ENCODE measurements around the gene MRE11. TPM values are rescaled to one million over a fixed set of nuclear protein-coding genes. Genes with fewer than 3 reads are reported as not detected.

Gene MRE11
- polyA plus RNA-seq, 1 of the 3 experiments (the other 2 are of a cell fraction), result 2.8 TPM

DNA sequence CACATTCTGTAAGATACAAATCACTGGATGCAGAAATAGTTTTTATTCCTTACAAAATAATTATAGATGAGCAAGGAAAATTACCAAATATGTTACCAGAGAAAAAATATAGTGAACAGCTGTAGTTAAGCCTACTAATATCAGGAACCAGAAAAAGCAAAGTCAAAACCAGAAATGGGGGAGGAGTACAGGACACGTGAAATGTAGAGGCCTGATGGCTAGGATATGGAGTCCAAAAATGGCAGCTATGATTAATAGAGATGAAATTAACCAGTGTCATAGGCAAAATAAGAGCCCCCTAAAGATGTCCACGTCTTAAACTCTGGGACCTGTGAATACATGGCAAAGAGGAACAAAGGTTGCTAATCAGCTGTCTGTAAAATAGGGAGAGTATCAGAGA is 34.1 kb downstream of the MRE11 start (continued):
- TF ChIP-seq USF2 (IDR thresholded peaks at IDR 0.05; ENCODE audit: borderline replicate concordance, low read depth, low read length) (no peak), FOXM1 (IDR thresholded peaks at IDR 0.05; ENCODE audit: low read depth) (no peak), FOXJ3 (CRISPR knock-in tag; IDR thresholded peaks at IDR 0.05) (no peak), MXI1 (IDR thresholded peaks at IDR 0.05; ENCODE audit: low read depth, low read length) (no peak)

GRCh38 chr11:94457118-94458029 is 36.3 kb downstream of the MRE11 start:
- ChIA-PET POLR2A (no interaction called here), CTCF (no interaction called here)
- no peaks in the 10 kb centered on the region for H3K9me2 ChIP-seq
- H3K79me2 ChIP-seq (ENCODE audit: insufficient read depth), result no peaks in the 10 kb centered on the region
- H3K27ac ChIP-seq (ENCODE audit: low read depth in 2 of 2, low read length in 1 of 2), result no peak overlapping the region
- H3K9ac ChIP-seq, result no peak overlapping the region
- H3K4me1 ChIP-seq (ENCODE audit: control insufficient read depth in 1 of 2, insufficient read depth in 2 of 2, low read depth in 1 of 2, low read length in 1 of 2), result no peaks in the 10 kb centered on the region
- no peak overlapping the region for H3K4me2 ChIP-seq
- H3K27me3 ChIP-seq (ENCODE audit: insufficient read depth), result no peaks in the 10 kb centered on the region
- 67% methylated on average over 4 of the region's 4 CpGs for WGBS (ENCODE audit: low lambda C conversion rate)
- H3K4me3 ChIP-seq (ENCODE audit: low read depth in 2 of 2, low read length in 1 of 2), result no peak overlapping the region
- no peaks in the 10 kb centered on the region for H4K20me1 ChIP-seq (ENCODE audit: insufficient read depth)
- no peaks in the 10 kb centered on the region for H3K9me3 ChIP-seq
- DNase-seq, result no peak
- H3K36me3 ChIP-seq (replicated peaks in 1 of 2; ENCODE audit: control insufficient read depth in 1 of 2, insufficient read depth in 2 of 2, low read length in 1 of 2), result peaks cover 26 to 33% of the 10 kb centered on the region in 2 experiments
- no peak for TF ChIP-seq GABPA (IDR thresholded peaks at IDR 0.05; ENCODE audit: low read depth)
- TF ChIP-seq USF2 (IDR thresholded peaks at IDR 0.05; ENCODE audit: borderline replicate concordance, low read depth, low read length), result no peak
- TF ChIP-seq ELF1 (IDR thresholded peaks at IDR 0.05), result no peak
- TF ChIP-seq MAX (IDR thresholded peaks at IDR 0.05; ENCODE audit: low read depth), result no peak
- TF ChIP-seq, protein P1, sequence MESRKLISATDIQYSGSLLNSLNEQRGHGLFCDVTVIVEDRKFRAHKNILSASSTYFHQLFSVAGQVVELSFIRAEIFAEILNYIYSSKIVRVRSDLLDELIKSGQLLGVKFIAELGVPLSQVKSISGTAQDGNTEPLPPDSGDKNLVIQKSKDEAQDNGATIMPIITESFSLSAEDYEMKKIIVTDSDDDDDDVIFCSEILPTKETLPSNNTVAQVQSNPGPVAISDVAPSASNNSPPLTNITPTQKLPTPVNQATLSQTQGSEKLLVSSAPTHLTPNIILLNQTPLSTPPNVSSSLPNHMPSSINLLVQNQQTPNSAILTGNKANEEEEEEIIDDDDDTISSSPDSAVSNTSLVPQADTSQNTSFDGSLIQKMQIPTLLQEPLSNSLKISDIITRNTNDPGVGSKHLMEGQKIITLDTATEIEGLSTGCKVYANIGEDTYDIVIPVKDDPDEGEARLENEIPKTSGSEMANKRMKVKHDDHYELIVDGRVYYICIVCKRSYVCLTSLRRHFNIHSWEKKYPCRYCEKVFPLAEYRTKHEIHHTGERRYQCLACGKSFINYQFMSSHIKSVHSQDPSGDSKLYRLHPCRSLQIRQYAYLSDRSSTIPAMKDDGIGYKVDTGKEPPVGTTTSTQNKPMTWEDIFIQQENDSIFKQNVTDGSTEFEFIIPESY (IDR thresholded peaks at IDR 0.05; ENCODE audit: borderline replicate concordance, low read depth), result no peak
- TF ChIP-seq REST (IDR thresholded peaks at IDR 0.05; ENCODE audit: low read depth, low read length), result no peak
- TF ChIP-seq NFIC (IDR thresholded peaks at IDR 0.05; ENCODE audit: borderline replicate concordance), result no peak
- TF ChIP-seq MEF2A (IDR thresholded peaks at IDR 0.05; ENCODE audit: borderline replicate concordance, low read depth), result no peak
- no peak for TF ChIP-seq RXRA (IDR thresholded peaks at IDR 0.05; ENCODE audit: borderline replicate concordance, low read depth)
- H3F3A ChIP-seq (replicated peaks; ENCODE audit: insufficient read depth), result no peaks in the 10 kb centered on the region
- no peak overlapping the region for H2AFZ ChIP-seq (ENCODE audit: low read depth)
